A549 (cell line): ENCODE data around the gene RGS21.

ENCODE experiments used
- CEBPB ChIP-seq, 2 experiments: fragments of >200 bp in 1 of 2; sonication (Bioruptor Twin) in 1 of 2; formaldehyde crosslinking in 1 of 2; IDR thresholded peaks; 2 replicates each; pipeline ENCODE4 v1.6.1; 2012 to 2016
- CHD2 ChIP-seq: fragments of 150-350 bp; IDR thresholded peaks from 2 replicates; pipeline ENCODE4 v1.6.1; 2014; ENCODE audit warnings: low read length; ENCODE audit not compliant: partially characterized antibody
- CTCF ChIP-seq: fragments of >200 bp; sonication (Bioruptor Twin); formaldehyde crosslinking; IDR thresholded peaks from 3 replicates; pipeline ENCODE4 v1.5.1; 2016
- HMGXB4 ChIP-seq: fragments of 250-450 bp; sonication (Bioruptor Pico); IDR thresholded peaks from 2 replicates; pipeline ENCODE4 v1.5.0; 2021; ENCODE audit warnings: mild to moderate bottlenecking, moderate library complexity, borderline replicate concordance
- HOXA7 ChIP-seq: fragments of 250-450 bp; sonication (Bioruptor Pico); IDR thresholded peaks from 2 replicates; pipeline ENCODE4 v1.5.0; 2020; ENCODE audit warnings: mild to moderate bottlenecking, moderate library complexity
- JUN ChIP-seq, 2 experiments: fragments of >200 bp; sonication (Bioruptor Twin); formaldehyde crosslinking; IDR thresholded peaks; 2 replicates in 1 of 2; 3 replicates in 1 of 2; pipeline ENCODE4 v1.6.1; 2016 to 2017
- KDM5A ChIP-seq: fragments of 200-600 bp; sonication (generic); IDR thresholded peaks from 2 replicates; pipeline ENCODE4 v1.6.1; 2016; ENCODE audit warnings: antibody characterized with exemption, mild to moderate bottlenecking
- MAZ ChIP-seq: fragments of 150-350 bp; IDR thresholded peaks from 2 replicates; pipeline ENCODE4 v1.6.1; 2014; ENCODE audit warnings: antibody characterized with exemption, low read depth, low read length, borderline replicate concordance
- MYC ChIP-seq: IDR thresholded peaks from 2 replicates; pipeline ENCODE4 v1.6.1; 2012; ENCODE audit warnings: mild to moderate bottlenecking, inconsistent platforms, low read length, improper control_type of control experiment, borderline replicate concordance
- PBX3 ChIP-seq: IDR thresholded peaks from 2 replicates; pipeline ENCODE4 v1.6.1; 2012
- POLR2A ChIP-seq: IDR thresholded peaks from 2 replicates; pipeline ENCODE4 v1.6.1; 2012; ENCODE audit warnings: mild to moderate bottlenecking, low read length
- POLR2AphosphoS2 ChIP-seq: conservative IDR thresholded peaks from 2 replicates; pipeline ENCODE4 v1.6.1; 2012; ENCODE audit warnings: low read length, improper control_type of control experiment, inconsistent platforms
- RFX5 ChIP-seq: fragments of 450-650 bp; IDR thresholded peaks from 2 replicates; pipeline ENCODE4 v1.7.1; 2014; ENCODE audit warnings: antibody characterized with exemption, mild to moderate bottlenecking, moderate library complexity
- TP53 ChIP-seq: fragments of 250-450 bp; sonication (Bioruptor Pico); IDR thresholded peaks from 2 replicates; pipeline ENCODE4 v1.5.0; 2021; ENCODE audit warnings: mild to moderate bottlenecking, moderate library complexity

- TF ChIP-seq POLR2A (no peak), JUN (IDR thresholded peaks at IDR 0.05) (no peak), CEBPB (IDR thresholded peaks at IDR 0.05) (no peak), CTCF (no peak), CHD2 (no peak), POLR2AphosphoS2 (no peak), MYC (no peak), HMGXB4 (CRISPR knock-in tag) (no peak), PBX3 (no peak), HOXA7 (CRISPR knock-in tag) (no peak), TP53 (CRISPR knock-in tag) (no peak), KDM5A (no peak), MAZ (no peak), RFX5 (no peak)
Measured at GRCh38 chr1:192284927-192285326, 31.9 kb upstream of the RGS21 start.
